HCT116 (cell line): ENCODE data around the gene CADPS.

Experiments used
- CBX3 ChIP-seq: IDR thresholded peaks from 2 replicates; pipeline ENCODE4 v1.6.1; 2012; ENCODE audit warnings: low read depth
- FOSL1 ChIP-seq: IDR thresholded peaks from 2 replicates; pipeline ENCODE4 v1.6.1; 2012; ENCODE audit warnings: low read depth
- MAX ChIP-seq: IDR thresholded peaks from 2 replicates; pipeline ENCODE4 v1.6.1; 2012
- POLR2A ChIP-seq: IDR thresholded peaks from 2 replicates; pipeline ENCODE4 v1.7.0; 2011; ENCODE audit warnings: borderline replicate concordance; ENCODE audit not compliant: insufficient read depth, insufficient read length; ENCODE audit errors: extremely low read depth
- SIN3A ChIP-seq: IDR thresholded peaks from 2 replicates; pipeline ENCODE4 v1.6.1; 2012; ENCODE audit warnings: low read depth
- TF ChIP-seq, protein P1 (sequence below): IDR thresholded peaks from 2 replicates; pipeline ENCODE4 v1.6.1; 2012; ENCODE audit warnings: low read depth
- TF ChIP-seq, protein P2 (sequence below), 3 experiments: fragments of 200-600 bp in 1 of 3; sonication (generic) in 1 of 3; IDR thresholded peaks in 2 of 3; conservative IDR thresholded peaks in 1 of 3; 2 replicates each; pipeline ENCODE4 v1.5.1; 2012 to 2017; ENCODE audit warnings: low read depth in 2 of 3, low read length in 2 of 3, antibody characterized with exemption in 1 of 3, borderline replicate concordance in 1 of 3, control low read depth in 1 of 3, mild to moderate bottlenecking in 1 of 3, mixed read lengths in 1 of 3, mixed run types in 1 of 3, moderate library complexity in 1 of 3; ENCODE audit not compliant: insufficient read depth in 1 of 3

GRCh38 chr3:62376906-62377877 is 498.0 kb downstream of the CADPS start:
- TF ChIP-seq MAX = no peak
- no peak for TF ChIP-seq SIN3A
- TF ChIP-seq, protein P1, sequence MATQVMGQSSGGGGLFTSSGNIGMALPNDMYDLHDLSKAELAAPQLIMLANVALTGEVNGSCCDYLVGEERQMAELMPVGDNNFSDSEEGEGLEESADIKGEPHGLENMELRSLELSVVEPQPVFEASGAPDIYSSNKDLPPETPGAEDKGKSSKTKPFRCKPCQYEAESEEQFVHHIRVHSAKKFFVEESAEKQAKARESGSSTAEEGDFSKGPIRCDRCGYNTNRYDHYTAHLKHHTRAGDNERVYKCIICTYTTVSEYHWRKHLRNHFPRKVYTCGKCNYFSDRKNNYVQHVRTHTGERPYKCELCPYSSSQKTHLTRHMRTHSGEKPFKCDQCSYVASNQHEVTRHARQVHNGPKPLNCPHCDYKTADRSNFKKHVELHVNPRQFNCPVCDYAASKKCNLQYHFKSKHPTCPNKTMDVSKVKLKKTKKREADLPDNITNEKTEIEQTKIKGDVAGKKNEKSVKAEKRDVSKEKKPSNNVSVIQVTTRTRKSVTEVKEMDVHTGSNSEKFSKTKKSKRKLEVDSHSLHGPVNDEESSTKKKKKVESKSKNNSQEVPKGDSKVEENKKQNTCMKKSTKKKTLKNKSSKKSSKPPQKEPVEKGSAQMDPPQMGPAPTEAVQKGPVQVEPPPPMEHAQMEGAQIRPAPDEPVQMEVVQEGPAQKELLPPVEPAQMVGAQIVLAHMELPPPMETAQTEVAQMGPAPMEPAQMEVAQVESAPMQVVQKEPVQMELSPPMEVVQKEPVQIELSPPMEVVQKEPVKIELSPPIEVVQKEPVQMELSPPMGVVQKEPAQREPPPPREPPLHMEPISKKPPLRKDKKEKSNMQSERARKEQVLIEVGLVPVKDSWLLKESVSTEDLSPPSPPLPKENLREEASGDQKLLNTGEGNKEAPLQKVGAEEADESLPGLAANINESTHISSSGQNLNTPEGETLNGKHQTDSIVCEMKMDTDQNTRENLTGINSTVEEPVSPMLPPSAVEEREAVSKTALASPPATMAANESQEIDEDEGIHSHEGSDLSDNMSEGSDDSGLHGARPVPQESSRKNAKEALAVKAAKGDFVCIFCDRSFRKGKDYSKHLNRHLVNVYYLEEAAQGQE = no peak
- no peak for TF ChIP-seq FOSL1
- no peak for TF ChIP-seq POLR2A
- no peak for TF ChIP-seq CBX3
- TF ChIP-seq, protein P2, sequence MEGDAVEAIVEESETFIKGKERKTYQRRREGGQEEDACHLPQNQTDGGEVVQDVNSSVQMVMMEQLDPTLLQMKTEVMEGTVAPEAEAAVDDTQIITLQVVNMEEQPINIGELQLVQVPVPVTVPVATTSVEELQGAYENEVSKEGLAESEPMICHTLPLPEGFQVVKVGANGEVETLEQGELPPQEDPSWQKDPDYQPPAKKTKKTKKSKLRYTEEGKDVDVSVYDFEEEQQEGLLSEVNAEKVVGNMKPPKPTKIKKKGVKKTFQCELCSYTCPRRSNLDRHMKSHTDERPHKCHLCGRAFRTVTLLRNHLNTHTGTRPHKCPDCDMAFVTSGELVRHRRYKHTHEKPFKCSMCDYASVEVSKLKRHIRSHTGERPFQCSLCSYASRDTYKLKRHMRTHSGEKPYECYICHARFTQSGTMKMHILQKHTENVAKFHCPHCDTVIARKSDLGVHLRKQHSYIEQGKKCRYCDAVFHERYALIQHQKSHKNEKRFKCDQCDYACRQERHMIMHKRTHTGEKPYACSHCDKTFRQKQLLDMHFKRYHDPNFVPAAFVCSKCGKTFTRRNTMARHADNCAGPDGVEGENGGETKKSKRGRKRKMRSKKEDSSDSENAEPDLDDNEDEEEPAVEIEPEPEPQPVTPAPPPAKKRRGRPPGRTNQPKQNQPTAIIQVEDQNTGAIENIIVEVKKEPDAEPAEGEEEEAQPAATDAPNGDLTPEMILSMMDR (IDR thresholded peaks at IDR 0.05 in 2 of 3, conservative IDR thresholded peaks at IDR 0.05 in 1 of 3; ENCODE audit: borderline replicate concordance in 1 of 3, insufficient read depth in 1 of 3, low read depth in 2 of 3, low read length in 2 of 3) = no peak
